ENCODE results near the gene MTG2.

The MTG2 gene

GRCh38 chr20:62160876-62161275, 22.0 kb upstream of the MTG2 start:
- in situ Hi-C loops (cut with HindIII; ENCODE audit: low sequenced_read_pairs), result no loop called here

DNA sequence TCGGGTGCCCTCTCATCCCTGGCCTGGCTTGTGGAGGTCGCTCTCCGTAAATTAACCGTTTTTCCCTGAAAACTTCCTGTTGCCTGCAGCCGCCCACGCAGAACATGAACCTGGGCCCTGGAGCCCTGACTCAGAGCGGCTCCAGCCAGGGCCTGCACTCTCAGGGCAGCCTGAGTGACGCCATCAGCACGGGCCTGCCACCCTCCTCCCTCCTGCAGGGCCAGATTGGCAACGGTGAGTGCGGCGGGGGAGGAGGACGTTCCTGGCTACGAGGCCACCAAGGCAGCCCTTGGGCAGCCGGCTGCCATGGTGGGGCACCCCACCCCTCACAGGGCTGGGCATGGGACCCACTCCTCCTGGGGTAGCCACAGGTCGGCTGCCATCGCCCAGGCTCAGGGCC, 21.5 kb upstream of the MTG2 start:
- in situ Hi-C loops (cut with HindIII; ENCODE audit: low sequenced_read_pairs), result no loop called here

- in situ Hi-C loops (cut with HindIII; ENCODE audit: low sequenced_read_pairs), result no loop called here
Observed at GRCh38 chr20:62162765-62163484, 19.9 kb upstream of the MTG2 start.

DNA sequence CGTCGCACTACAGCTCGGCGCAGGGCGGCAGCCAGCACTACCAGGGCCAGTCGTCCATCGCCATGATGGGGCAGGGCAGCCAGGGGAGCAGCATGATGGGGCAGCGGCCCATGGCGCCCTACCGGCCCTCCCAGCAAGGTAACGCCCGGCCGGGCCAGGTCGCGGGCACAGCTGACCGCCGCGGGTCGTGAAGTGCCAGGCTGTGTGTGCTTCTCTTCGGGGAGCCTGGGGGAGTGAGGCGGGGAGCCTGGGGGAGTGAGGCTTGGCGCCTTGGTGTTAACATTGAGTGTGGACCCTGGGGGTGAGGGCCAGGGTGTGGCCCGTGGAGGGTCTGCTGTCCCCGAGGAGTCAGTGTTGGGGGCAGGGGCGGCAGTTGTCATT, 19.4 kb upstream of the MTG2 start:
- in situ Hi-C loops (cut with HindIII; ENCODE audit: low sequenced_read_pairs), result no loop called here

- in situ Hi-C loops (cut with HindIII; ENCODE audit: low sequenced_read_pairs), result no loop called here
Observed at GRCh38 chr20:62163986-62164762, 18.7 kb upstream of the MTG2 start.

GRCh38 chr20:62164879-62165761, 17.7 kb upstream of the MTG2 start:
- in situ Hi-C loops (cut with HindIII; ENCODE audit: low sequenced_read_pairs), result no loop called here

GRCh38 chr20:62165762-62166399, 16.9 kb upstream of the MTG2 start:
- in situ Hi-C loops (cut with HindIII; ENCODE audit: low sequenced_read_pairs), result no loop called here

DNA sequence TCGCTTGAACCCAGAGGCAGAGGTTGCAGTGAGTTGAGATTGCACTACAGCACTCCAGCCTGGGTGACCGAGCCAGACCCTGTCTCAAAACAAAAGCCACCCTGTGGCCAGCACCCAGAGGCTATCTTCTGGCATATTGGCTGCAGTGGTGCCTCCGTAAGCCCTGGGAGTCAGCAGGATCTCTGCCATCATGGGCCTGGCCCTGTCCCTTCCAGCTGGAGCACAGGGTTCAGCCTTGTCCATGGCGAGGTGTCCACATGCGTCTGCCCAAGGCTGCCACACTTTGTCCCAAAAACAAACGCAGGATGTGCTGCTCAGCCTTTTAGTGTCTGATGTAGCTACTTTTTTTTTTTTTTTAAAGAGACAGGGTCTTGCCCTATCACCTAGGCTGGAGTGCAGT, 15.4 kb upstream of the MTG2 start:
- in situ Hi-C loops (cut with HindIII; ENCODE audit: low sequenced_read_pairs), result no loop called here

- in situ Hi-C loops (cut with HindIII; ENCODE audit: low sequenced_read_pairs), result no loop called here
Observed at GRCh38 chr20:62168061-62168460, 14.8 kb upstream of the MTG2 start.

GRCh38 chr20:62168890-62169435, 13.9 kb upstream of the MTG2 start:
- in situ Hi-C loops (cut with HindIII; ENCODE audit: low sequenced_read_pairs), result no loop called here

- in situ Hi-C loops (cut with HindIII; ENCODE audit: low sequenced_read_pairs), result no loop called here
Observed at GRCh38 chr20:62170536-62170935, 12.3 kb upstream of the MTG2 start.

DNA sequence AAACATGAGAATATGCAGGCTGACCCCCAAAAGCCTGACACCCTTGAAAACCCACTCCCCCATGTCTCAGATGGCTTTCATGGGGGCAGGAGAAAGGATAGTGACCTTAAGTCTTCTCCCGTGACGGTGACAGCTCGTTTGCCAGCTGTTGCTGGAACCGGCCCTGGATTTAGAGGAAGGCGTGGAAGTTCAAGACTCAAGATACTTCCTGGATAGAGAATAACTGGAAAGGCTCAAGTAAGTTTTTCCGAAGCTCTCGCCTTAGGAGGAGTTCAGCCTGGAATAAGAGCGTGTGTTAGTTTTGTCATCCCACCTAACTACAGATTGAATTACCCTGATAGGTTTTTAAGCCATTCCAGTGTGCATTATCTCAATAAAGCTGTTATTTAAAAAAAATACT, 11.6 kb upstream of the MTG2 start:
- in situ Hi-C loops (cut with HindIII; ENCODE audit: low sequenced_read_pairs), result no loop called here

DNA sequence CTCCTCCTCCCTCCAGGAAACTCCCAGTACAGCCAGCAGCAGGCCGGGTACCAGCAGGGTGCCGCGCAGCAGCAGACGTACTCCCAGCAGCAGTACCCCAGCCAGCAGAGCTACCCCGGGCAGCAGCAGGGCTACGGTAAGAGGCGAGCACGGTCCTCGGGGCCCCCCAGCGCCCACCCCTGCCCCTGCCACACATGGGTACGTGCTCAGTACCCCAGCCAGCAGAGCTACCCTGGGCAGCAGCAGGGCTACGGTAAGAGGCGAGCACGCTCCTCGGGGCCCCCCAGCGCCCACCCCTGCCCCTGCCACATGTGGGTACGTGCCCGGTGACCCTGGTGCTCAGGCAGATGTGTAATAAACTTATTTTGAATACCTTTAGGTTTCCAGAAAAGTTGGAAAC, 10.2 kb upstream of the MTG2 start:
- in situ Hi-C loops (cut with HindIII; ENCODE audit: low sequenced_read_pairs), result no loop called here

DNA sequence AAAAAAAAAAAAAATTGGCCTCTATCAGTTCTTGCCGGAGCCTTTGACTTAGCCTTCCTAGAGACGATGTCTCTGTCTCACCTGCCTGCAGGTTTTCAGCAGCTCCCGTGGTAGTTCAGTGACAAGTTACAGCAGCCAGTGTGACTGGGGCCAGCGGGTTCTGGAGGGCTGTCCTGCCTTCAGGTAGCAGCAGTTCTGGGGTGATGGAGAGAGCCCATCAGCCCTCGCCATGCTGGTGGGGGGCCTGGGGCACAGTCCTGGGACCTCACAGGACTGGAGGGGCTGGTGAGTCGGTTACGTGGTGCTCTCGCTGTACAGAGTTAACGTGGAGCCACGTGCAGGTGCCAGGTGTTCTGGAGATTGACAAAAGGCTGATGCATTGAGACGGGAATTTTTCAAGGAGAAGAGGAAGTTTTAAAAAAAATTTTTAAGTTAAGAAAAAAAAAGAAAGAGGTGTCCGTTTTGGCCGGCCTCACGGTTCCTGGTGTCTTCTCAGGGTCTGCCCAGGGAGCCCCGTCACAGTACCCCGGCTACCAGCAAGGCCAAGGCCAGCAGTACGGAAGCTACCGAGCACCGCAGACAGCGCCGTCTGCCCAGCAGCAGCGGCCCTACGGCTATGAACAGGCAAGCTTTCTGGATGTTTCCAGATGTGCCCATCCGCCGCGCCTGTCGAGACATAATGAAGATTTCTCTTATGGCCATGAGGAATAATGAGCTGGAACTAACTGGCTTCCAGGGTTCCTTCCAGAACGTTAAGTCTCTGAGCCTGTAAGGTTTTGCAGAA, 8.6 kb upstream of the MTG2 start:
- in situ Hi-C loops (cut with HindIII; ENCODE audit: low sequenced_read_pairs), result no loop called here

GRCh38 chr20:62174870-62175624, 7.8 kb upstream of the MTG2 start:
- in situ Hi-C loops (cut with HindIII; ENCODE audit: low sequenced_read_pairs), result no loop called here

DNA sequence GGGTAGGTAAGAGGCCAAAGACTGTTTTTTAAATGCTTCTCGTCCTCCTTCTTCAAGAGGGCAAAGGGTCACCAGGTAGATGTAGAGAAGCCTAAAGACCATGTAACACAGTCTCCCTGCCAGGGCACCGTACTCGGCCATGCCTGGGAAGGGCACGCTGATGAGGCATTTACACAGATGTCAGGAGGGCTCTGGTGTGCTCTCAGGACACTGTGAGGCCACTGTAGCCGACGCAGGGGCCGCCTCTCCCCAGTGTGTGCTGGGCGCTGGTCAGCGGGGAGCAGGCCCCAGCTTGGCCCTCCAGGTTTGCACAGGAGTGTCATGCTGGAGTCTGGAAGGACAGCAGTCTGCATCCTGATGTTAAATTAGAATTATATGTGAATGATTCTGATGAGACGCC, 7.1 kb upstream of the MTG2 start:
- in situ Hi-C loops (cut with HindIII; ENCODE audit: low sequenced_read_pairs), result no loop called here

- in situ Hi-C loops (cut with HindIII; ENCODE audit: low sequenced_read_pairs), result no loop called here
Observed at GRCh38 chr20:62176866-62177265, 6.0 kb upstream of the MTG2 start.

DNA sequence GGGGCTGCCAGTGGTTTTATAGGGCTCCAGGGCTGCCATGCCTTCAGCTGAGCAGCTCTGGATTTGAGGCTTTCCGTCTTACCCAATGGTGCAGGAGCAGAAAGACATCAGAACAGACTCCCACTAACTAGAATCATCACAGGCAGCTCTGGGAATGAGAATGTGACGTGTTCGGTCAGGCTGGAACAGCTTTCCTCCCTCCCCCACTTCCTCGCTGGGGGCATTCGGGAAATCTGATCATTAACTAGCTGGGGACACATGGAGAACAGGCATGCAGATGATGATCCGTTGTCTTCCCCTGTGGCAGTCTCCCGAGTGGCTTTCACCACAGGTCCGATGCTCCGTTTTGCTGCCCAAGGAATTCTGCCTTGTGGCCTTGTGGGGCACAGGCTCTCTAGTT, 5.5 kb upstream of the MTG2 start:
- in situ Hi-C loops (cut with HindIII; ENCODE audit: low sequenced_read_pairs), result no loop called here

Measured in endothelial cell of hepatic sinusoid (primary cell).